HG03139 (cell line): Measurements from ENCODE around the gene ARHGEF16.

Source experiments
- ATAC-seq: cut with Tn5 transposase; IDR thresholded peaks from one replicate; pipeline ENCODE4 v1.9.1; 2021; ENCODE audit not compliant: unreplicated experiment

ARHGEF16 gene

DNA sequence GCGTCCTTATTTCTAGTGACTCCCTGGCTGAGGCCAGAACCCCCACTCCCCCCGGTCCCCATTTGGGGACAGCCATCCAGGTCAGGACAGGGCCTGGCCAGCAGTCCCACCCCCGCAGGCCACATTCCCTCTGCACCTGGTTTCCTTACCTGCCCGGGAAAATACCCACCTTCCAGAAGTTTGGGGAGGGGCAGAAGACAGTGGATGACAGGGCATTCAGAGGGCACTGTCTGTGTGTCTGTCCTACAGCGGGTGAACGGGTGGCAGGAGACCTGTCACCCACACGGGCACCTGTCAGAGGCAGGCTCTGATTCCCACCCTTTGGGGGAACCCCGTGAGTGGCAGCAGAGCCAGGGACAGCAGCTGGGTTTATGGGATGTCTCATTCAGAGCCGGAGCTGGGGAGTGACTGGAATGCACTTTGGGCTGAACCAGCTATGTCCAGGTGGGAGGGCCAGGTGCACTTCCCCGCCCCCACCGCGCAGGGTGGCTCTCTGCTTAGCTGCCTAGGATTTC lies 2.0 kb downstream of the ARHGEF16 start:
- ATAC-seq, result no peak

DNA sequence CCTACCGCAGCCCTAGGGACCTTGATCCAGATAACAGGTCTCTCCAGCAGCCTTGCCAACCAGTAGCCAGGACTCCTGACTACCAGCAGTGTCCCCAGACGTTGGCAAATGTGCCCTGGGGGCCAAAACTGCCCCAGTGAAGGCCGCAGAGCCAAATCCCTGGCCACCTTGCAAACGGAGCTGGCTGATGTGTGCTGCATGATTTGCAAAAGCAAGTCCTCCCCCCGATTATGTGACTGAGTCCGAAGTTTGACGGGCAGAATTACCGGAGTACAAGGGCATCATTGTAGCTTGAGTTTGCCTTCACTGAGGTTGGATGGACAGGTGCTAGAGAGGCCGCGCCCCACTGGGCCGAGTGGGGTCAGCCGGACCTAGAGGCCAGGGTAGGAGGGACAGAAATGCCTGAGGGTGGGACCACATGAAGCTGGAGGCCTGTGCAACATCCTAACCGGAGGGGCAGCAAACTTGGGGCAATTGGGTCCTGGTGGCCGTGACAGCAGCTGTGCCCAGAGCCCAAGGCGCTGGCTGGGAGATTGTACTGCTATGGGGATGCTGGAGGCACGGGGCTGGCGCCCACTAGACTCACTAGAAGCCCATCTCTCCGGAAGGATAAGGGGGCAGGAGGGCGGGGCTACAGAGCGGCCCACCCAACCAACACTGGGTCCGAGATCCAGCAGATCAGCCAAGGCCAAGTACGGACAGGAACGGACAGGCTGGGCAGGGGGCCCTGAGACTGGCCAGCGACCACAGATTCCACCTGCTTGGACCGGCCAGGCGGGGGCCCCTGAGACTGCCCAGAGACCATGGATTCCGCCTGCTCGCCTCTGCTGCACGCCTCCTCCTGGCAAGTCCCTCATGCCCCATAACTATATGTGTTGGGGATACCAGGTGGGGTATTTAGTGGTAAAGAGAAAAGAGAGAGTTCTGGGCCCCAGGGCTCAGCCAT lies 2.8 kb downstream of the ARHGEF16 start:
- no peak for ATAC-seq

DNA sequence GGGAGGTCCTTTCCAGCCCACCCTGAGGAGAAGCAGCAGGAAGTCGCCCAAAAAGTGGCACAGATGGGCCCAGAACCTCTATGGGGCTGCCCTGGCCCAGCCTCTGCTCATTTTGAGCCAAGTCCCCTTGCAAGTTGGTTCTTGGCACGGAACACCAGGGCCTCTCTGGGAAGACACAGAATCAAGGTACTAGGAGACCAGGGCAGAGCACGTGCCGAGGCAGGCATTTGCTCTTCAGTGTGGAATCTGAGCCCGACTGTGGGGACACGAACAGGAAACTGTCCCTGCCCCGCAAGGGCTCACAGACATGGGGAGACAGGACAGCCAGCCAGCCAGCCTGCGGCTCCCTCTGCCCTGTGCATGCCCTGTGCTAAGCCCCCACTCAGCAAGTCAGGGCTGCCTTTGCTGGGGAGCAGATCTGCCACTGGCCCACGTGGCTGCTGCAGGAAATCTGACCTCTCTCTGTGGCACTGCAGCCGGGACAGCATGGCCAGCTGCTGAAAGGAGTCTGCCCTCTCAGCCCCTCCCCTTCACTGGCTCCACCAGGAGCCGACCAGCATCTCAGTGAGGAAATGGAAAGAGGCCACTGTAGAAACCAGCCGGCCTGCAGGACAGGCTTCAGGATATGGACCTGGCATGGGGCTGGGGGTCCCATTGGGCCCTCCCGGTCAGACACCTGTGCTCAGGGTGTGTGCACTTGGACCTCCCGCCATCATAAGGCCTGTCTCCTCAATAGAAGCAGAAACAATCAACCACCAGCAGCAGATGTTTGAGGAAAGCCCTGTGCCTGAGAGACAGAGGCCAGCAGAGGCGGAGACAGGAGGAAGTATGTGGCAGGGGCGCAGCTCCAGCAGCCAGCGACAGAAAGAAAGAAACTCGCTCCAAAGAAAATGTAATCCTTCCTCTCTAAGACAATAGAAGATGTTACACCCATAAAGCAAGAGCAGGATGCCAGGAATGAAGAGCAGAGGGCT lies 3.7 kb downstream of the ARHGEF16 start:
- ATAC-seq, result no peak

DNA sequence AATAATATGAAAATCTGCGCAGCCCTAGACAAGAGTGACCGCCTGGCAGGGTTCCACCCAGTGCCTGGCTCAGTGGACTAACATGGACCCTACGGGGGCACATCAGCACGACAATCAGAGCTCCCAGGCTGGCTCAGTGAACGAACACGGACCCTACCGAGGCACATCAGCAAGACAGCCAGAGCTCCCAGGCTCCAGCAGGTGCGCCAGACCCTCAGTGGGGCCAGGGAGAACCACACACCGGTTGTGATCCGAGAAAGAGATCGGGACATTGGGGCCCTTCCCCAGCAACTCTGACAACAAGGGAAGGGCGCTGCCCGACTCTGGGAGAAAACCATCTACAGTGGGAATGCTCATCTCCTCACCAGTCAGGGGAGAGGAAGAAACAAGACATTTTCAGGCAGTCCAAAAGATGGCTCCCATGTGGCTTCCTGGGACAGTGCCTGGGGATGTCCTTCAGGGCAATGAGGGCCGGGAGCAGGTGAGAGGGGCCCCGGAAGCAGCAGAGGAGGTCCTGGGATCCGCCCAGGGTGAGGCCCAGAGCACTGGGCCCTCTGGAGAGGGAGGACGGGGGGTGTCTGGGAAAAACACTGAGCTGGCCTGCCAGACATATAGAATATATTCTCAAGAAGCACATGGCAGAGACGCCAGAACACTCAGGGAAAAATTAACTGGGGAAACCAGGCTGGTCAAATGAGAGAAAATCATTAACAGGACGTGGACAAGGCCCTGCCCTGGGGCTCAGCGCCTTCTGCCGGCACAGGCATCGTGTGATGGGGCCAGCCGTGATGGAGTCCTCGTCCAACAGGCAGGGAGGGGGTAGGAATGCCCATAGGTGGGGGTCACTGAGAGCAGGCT lies 4.8 kb downstream of the ARHGEF16 start:
- ATAC-seq, result no peak

DNA sequence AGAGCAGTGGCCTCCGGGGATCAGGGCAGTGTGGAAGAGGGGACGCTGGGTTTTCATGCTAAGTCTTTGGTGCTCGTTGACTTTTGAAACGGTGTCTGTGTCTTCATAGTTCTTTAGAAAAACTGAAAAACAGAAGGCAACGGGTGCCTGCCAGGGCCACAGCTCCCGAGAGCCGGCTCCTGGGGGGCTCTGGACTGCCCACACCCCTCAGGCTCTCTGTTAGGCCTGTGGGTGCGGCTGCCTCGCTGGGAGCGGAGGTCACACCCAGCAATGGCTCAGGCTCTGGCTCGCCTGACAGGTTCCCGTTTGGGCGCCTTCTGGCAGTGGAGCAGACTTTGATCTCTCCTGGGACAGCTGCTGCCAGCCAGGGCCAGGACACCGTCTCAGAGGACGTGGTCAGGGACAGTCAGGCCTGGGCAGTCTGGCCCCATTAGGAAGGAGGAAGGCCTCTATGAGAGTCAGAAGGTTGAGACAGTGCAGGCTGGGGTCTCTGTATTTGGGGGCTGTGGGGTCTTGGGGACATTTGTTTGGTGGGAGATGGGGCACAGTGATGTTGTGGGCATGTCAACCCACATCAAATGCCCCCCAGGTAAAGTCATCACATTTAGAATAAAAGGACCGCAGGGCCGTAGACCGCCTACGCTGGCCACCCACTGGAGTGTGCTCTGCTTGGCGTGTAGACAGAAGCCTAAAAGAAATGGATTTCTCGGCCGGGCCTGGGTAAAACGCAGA lies 5.6 kb downstream of the ARHGEF16 start:
- no peak for ATAC-seq

DNA sequence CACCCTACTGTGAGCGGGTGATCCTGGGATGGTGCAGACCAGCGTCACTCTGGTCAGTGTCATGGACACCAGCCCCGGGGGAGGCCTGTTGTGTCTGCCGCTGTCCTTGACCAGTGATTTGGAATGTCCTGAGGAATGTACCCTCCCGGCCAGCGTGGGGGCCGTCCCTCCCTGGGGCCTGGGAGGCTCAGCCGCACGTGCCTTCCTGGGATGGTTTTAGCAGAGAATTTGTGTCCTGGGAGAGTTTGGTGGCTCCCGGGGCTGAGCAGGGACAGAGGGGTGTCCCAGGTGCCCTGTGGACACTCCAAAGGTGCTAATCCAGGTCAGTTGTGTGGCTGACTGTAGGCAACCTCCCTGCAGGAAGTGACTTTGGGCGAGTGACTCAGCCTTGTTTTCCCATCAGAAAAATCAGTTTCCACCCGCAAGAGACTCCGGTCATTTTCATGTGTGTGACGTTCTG lies 6.2 kb downstream of the ARHGEF16 start:
- no peak for ATAC-seq

DNA sequence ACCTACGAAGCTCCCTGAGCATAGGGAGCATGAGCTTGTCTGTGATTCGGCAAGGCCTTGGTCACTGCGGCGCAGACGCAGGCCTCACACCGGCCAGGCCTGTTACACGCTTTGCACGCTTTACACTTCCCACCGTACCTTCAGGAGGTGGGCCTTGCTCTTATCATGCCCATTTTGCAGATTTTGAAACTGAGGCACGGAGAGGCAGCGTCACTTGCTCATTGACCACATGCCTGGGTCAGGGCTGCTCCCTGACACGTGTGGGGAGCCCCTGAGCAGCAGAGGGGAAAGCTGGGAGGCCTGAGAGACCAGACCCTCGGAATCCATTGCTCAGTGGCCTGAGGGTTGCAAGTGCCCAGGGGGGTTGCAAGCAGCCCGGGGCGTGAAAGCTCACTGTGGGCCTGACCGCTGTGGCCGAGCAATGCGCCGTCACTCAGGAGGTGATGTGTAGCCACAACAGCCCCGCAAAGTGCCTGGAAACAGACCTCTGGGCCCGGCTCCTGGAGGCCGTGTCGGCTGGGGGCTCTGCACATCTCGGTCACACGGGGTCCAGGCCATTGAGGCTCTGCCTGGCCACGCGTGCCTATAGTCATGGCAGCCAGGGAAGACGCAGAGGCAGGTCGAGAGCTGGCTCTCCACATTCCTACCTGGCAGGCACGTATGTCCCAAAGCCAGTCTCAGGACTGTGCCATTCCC lies 6.9 kb downstream of the ARHGEF16 start:
- ATAC-seq, result no peak

DNA sequence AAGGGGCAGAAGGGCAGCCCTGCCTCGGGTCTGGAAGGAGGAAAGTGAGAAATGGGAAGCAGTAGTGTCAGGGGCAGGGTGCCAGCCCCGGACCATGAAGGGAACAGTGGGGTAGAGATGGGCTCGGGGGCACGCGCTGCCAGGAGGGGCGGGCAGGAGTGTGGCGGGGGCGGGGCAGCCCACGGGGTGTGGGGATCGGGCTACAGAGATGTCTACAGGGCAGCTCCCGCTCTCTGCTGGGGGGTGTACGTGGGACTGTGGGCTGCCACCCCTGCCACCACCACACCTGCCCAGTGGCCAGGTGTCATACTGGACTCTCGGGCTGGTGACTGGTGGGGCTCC lies 7.4 kb downstream of the ARHGEF16 start:
- no peak for ATAC-seq

DNA sequence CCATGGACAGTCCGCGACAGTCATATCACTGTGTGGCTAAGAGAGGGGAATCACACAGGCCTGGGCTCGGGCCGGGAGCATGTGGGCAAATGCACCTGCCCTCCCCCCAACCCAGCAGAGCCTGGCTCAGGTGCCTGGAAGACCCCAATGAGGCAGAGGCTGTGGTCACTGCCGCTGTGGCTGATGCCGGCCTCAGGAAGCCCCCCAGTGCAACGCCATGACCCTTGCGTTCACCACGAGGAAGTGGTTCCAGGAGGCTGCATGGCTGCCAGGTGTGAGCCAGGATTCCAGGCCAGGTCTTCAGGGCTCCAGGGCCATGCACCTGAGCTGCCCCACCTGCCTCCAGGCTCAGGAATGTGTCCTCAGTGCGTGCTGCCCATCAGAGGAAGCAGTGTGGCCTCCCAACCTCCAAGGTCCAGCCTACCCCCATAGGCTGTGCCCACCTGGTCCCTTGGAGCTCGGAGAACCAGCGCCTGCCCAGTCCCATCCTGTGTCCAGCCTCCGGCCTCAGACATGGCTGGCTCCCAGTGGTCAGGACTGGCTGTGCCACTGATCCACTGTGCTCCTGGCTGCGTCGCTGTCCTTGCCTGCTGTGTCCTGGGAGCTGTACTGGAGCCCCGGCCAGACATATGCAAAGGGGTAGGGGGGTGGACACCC lies 8.0 kb downstream of the ARHGEF16 start:
- no peak for ATAC-seq

DNA sequence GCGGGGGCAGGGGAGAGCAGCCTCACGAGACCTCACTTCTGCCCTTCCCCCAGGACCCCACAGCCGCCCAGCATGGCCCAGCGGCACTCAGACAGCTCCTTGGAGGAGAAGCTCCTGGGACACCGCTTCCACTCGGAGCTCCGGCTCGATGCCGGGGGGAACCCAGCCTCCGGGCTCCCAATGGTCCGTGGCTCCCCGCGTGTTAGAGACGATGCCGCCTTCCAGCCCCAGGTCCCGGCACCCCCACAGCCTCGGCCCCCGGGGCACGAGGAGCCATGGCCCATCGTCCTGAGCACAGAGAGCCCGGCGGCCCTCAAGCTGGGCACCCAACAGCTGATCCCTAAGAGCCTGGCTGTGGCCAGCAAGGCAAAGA lies 8.5 kb downstream of the ARHGEF16 start:
- no peak for ATAC-seq

DNA sequence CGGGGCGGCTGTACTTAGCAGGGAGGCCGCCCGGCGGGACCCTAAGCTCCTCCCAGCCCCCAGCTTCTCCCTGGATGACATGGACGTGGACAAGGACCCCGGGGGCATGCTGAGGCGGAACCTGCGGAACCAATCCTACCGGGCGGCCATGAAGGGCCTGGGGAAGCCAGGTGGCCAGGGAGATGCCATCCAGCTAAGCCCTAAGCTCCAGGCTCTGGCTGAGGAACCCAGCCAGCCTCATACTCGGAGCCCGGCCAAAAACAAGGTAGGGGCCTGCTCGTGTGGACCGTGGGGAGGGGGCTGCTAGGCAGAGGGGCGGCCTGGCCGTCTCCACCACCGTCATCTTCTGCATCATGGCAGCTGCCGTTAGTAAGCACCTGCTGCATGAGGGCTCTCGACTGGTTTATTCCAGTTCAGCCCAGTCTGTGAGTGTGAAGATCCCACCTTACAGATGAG lies 9.0 kb downstream of the ARHGEF16 start:
- no peak for ATAC-seq

DNA sequence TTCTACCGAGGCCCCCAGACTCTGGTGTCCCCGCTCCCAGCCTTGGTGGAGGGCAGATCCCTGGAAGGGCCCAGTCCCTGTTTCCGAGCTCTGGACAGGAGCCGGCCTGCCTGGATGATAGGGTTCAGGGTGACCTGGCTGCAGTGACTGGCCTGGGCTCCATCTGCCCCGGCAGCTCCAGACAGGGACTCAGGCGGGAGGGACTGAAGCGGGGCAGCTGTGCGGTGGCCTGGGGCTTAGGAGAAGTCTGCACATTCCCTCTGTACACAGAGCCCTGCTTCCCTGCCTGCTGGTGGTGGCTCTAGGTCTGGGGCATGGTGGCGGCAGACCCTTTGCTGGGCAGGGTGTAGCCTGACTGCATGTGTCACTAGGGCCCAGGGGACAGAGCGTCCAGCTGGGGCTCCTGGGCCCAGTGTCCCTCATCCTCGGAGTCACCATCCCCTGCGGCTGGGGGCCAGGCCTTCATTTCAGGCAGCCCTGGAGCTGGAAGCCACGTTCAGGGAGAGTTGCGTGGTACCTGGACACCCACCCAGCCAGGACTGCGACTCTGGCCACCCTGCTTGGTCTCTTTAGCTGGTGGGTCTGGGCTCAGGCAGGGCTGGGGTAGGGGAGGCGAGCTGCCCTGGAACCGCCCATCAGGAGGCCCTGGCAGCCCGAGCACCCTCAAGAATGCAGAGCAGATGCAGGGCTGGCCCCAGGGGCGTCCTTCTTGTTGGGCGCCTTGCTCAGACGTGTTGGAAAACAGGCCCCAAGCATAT lies 9.6 kb downstream of the ARHGEF16 start:
- ATAC-seq, result no peak

DNA sequence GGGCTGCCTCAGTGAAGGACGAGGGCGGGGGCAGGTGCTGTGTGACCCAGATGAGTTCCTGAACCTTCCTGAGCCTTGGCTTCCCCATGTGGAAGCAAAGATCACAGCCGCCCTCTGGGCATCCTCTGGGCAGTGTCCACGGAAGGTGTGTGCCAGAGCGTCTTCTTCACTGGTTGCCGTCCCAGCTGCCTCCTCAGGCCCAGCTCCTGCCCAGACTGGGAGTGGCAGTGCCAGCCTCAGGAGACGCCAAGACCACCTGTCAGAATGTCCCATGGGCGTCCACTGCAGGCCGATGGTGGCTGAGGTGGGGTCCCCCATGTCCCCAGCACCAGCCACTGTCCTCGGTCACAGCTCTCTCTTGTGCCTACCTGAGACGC lies 10.2 kb downstream of the ARHGEF16 start:
- no peak for ATAC-seq

DNA sequence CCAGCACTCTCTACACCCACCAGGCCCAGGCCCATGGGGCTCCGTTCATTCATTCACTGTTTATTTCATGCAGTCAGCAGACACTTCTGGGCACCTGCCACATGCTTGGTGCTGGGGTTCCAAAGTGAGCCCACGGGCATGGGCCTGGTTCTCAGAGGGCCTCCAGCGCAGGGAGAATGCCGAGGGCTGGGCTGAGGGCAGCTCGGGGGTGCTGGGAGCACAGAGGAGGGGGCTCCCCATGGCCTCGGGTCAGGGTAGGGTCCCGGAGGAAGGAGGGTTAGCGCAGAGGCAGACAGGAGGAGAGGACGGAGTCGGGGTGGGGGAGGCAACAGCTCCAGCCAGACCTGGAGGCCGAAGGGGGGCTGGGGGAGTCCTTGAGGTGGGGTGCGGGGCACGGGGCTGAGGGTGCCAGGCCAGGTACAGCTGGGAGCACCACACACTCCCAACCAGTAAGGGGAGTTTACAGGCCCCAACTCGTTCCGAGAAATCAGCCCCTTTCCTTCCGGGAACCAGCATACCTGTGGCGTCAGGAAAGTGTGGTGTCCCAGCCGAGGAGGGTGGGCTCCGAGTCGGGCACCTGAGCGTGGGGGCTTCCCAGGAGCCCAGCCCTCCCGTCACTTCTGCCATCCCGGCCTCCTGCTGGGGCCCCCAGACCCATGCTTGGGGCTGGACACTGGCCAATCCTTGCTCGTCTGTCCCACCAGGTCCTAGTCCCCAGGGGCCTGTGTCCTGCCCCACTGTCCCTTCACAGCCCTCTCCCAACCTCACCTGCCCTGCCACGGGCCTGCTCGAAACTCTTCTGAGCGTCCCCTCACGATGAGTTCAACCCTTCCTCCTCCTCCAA lies 10.8 kb downstream of the ARHGEF16 start:
- ATAC-seq, result no peak

DNA sequence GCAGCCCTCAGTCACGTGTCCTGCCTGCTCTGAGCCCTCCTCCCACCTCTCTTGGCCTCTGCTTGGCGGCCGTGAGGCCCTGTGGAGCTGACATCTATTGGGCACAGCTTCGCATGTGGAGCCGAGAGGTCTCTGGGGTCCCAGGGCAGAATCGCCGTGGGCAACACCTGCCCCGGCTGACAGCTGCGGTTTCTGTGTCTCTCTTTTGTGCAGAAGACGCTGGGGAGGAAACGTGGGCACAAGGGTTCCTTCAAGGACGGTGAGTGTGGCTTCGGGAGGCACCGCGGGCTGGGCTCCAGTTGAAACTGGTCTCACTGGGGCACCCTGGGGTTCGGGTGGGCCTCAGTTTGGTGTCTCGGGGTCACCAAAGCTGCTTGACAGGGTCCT lies 11.5 kb downstream of the ARHGEF16 start:
- no peak for ATAC-seq

DNA sequence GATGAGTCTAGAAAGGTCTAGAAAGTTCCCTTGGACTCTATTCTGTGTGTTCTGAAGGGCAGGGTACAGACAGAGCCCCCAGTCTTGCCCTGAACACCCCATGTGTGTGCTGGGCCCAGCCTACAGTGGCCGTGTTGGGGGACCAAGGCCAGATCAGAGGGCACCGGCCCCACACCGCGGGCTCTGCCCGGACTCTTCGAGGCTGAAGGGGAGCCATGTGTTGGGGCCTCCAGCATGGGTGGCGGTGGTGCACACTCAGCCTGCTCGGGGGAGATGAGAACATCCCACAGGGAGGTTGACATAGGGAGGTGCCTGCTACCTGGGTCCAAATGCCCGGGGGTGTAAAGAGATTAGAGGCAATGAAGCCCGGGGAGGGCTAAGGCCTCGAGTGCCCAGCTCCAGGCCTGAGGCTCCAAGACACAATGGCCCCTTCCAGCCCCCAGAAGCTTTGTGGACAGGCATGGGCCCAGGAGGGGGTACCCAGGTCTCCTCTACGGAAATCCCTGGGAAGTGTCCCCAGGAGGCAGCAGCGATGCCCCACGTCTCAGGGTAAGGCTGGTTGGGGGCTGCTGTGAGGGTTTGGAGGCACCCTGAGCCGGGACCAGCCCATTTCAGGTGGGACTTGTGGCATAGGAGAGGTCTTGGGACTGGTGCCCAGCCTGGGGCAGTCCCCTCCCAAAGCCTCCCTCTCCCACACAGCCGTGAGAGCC lies 12.1 kb downstream of the ARHGEF16 start:
- no peak for ATAC-seq
